ENCODE data around the gene ABCD4.

Gene ABCD4

DNA sequence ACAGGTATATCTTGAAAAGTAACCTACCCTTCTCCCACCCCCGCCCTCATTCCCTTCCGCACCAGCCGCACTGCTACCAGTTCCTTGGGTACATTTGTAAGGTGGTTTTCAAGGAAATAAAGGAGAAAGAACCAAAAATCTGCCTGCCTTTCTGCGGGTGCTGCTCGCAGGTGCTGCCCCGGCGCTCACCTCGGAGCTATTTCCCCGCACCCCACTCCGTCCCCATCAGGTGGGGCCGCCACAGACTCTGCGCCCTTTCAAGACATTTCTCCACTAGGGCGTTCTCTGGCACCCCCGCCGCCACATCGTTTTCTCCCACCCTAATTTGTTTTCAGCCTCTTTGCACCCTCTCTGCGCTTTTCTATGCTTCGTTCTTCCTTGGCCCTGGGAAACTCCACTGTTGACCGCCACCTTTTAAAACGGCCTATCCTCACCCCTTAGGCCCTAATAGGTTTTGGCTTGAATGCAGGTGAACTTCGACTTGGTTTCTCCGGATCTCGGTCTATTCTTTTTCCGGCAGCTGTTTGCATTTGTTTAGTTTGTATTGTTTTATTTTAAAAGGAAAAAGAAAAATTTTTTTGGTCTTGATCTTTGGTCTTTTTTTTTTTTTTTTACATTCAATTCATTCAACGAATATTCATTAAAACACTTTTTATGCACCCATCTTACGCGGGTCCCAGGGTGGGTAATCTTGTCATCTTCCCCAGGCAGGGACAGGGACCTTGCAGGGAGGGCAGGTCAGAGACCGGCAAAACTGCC is 60.5 kb downstream of the ABCD4 start:
- intact Hi-C loops (cut with micrococcal nuclease), result no loop called here
- Mint-ChIP-seq H3K4me3 (no peak overlapping the region), H3K4me1 (ENCODE audit: low read depth) (peaks cover 23% of the 10 kb centered on the region), H3K9me3 (no peaks in the 10 kb centered on the region), H3K36me3 (ENCODE audit: low read depth) (no peaks in the 10 kb centered on the region), H3K27ac (no peak overlapping the region), H3K27me3 (peaks cover 94% of the 10 kb centered on the region)

- intact Hi-C loops (cut with micrococcal nuclease), result no loop called here
- Mint-ChIP-seq H3K27ac (no peak overlapping the region), H3K36me3 (ENCODE audit: low read depth) (no peaks in the 10 kb centered on the region), H3K4me3 (no peak overlapping the region), H3K27me3 (peaks cover 97% of the 10 kb centered on the region), H3K9me3 (no peaks in the 10 kb centered on the region), H3K4me1 (ENCODE audit: low read depth) (peaks cover 23% of the 10 kb centered on the region)
These were observed 61.1 kb downstream of the ABCD4 start for GRCh38 chr14:74241652-74242017.

- no peak overlapping the region for H3K27ac Mint-ChIP-seq
- intact Hi-C loops (cut with micrococcal nuclease), result no loop called here
- H3K4me1 Mint-ChIP-seq (ENCODE audit: low read depth), result peaks cover 23% of the 10 kb centered on the region
- H3K36me3 Mint-ChIP-seq (ENCODE audit: low read depth), result no peaks in the 10 kb centered on the region
- peaks cover 97% of the 10 kb centered on the region for H3K27me3 Mint-ChIP-seq
- H3K4me3 Mint-ChIP-seq, result peak overlapping the region; percentile 36
- H3K9me3 Mint-ChIP-seq, result no peaks in the 10 kb centered on the region
These were observed 61.7 kb downstream of the ABCD4 start for GRCh38 chr14:74240794-74241651.

GRCh38 chr14:74239848-74240793 is 62.6 kb downstream of the ABCD4 start:
- Mint-ChIP-seq H3K9me3 (no peaks in the 10 kb centered on the region), H3K27ac (no peak overlapping the region), H3K4me3 (peak overlapping the region; percentile 36), H3K4me1 (ENCODE audit: low read depth) (peaks cover 23% of the 10 kb centered on the region), H3K27me3 (peaks cover 91% of the 10 kb centered on the region), H3K36me3 (ENCODE audit: low read depth) (no peaks in the 10 kb centered on the region)
- intact Hi-C loops (cut with micrococcal nuclease), result no loop called here

DNA sequence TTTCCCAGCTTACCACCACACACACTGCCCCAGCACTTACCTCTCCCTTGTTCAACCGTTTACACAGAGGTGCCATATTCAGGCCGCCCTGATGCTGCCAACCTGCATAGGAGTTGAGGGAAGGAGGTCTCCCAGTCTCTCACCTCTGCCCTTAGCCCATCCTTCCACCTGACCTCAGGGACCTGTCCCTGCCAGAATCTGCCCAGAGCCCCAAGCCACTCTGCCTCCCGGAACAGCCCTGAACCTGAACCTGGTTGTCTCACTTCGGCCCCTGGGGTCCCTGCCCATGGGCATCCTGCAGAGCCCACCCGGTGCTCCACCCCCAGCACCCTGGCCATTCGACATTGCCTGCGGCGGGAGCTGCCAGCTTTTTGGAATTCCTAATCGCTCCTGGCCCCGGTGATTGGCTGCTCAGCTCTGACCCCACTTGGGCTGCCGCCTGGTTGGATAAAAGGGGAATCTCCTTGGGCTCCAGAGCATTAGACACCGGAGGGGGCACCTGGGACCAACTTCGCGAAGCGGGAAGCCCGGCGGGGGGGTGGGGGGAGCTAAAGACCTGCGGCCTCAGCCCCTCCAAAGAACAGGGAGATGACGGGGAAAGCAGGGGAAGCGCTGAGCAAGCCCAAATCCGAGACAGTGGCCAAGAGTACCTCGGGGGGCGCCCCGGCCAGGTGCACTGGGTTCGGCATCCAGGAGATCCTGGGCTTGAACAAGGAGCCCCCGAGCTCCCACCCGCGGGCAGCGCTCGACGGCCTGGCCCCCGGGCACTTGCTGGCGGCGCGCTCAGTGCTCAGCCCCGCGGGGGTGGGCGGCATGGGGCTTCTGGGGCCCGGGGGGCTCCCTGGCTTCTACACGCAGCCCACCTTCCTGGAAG is 63.5 kb downstream of the ABCD4 start, which contains the start of gene VSX2:
Gene VSX2, plus strand, starts transcription at position 476 of the 874 bp plus-strand sequence. Its CDS starts 113 bp downstream, at position 589.
- intact Hi-C loops (cut with micrococcal nuclease), result no loop called here
- Mint-ChIP-seq H3K4me1 (ENCODE audit: low read depth) (peaks cover 23% of the 10 kb centered on the region), H3K27me3 (peaks cover 90% of the 10 kb centered on the region), H3K4me3 (no peak within 1 kb of the TSS), H3K36me3 (ENCODE audit: low read depth) (no peaks in the 10 kb centered on the region), H3K9me3 (no peaks in the 10 kb centered on the region), H3K27ac (no peak within 1 kb of the TSS)

DNA sequence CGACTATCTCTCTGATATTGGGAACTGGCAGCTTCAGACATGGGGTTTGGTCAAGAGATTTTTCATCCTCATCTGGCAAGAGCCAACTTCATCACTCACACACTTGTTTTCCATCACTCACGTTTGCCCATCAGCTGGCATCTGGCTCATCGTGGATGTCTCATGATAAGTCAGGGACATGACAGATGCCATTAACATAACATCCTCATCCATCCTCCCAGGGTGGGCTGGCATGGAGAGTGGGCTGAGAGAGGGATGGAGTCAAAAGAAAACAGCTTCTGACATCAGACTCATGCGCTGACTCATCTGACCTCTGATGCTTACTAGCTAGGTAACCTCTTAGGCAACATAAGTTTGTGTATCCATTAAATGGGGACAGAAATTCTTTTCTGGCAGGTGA is 65.3 kb downstream of the ABCD4 start:
- no peak overlapping the region for H3K4me3 Mint-ChIP-seq
- no peaks in the 10 kb centered on the region for H3K36me3 Mint-ChIP-seq (ENCODE audit: low read depth)
- H3K9me3 Mint-ChIP-seq, result no peaks in the 10 kb centered on the region
- peaks cover 23% of the 10 kb centered on the region for H3K4me1 Mint-ChIP-seq (ENCODE audit: low read depth)
- intact Hi-C loops (cut with micrococcal nuclease), result no loop called here
- H3K27me3 Mint-ChIP-seq, result peaks cover 81% of the 10 kb centered on the region
- no peak overlapping the region for H3K27ac Mint-ChIP-seq
